Mucosa of descending colon (tissue), 3 donors: ENCODE results near the gene SPDYE2. TPM values are rescaled to one million over a fixed set of nuclear protein-coding genes. Genes with fewer than 3 reads are reported as not detected.
"Not testable (repeated sequence)": the region's sequence is repeated elsewhere in the genome, so short reads cannot be mapped to it uniquely, and the experiment has no call there.

Source experiments
- ATAC-seq: fragments of 200-7000 bp; cut with Tn5 transposase; one replicate; pipeline ENCODE4 v1.9.1; 2020; ENCODE audit warnings: mild to moderate bottlenecking, moderate library complexity
- DNase-seq, 3 donors: peaks; one replicate each; pipeline ENCODE4 v3.0.0-alpha.2; 2020
- H3K36me3 ChIP-seq: fragments of 200-600 bp; one replicate; pipeline ENCODE4 v1.8.0; 2021; ENCODE audit warnings: low read depth, mild to moderate bottlenecking
- H3K4me1 ChIP-seq: fragments of 200-600 bp; one replicate; pipeline ENCODE4 v1.8.0; 2021; ENCODE audit warnings: low read depth, mild to moderate bottlenecking
- H3K4me3 ChIP-seq: fragments of 200-600 bp; one replicate; pipeline ENCODE4 v1.8.0; 2021; ENCODE audit warnings: mild to moderate bottlenecking
- H3K9me3 ChIP-seq: fragments of 200-600 bp; one replicate; pipeline ENCODE4 v1.8.0; 2021; ENCODE audit warnings: mild to moderate bottlenecking
- intact Hi-C, 2 donors: fragments of 100-400 bp; cut with DNase I in 1 of 2; cut with micrococcal nuclease in 1 of 2; formaldehyde crosslinking; loops; one replicate each; pipeline versions ENCODE4 v1.11.0 to v1.11.1; 2022; cut with DNase I, micrococcal nuclease
- total RNA-seq, 3 donors: library from RNA; stranded (reverse); fragmentation: NEBNext Ultra II Directional in 2 of 3; extraction: Animal tissue kit (Norgen Biotek cat#: 25700) in 2 of 3; gene quantifications; one replicate each; pipeline versions ENCODE4 v1.2.1 to v1.2.4, GENCODE V29; 2021 to 2023
- TF ChIP-seq, protein P1 (sequence below): fragments of 200-600 bp; IDR thresholded peaks from one replicate; pipeline ENCODE4 v1.8.0; 2022; ENCODE audit warnings: antibody characterized with exemption, mild to moderate bottlenecking
- donor health status: DM: no; HTN: no; CAD: no; lungs with moderate emphysema.
- donor health status: DM: no; HTN: no; CAD: no.
- donor health status: DM: no; HTN: yes; CAD: no.

SPDYE2 gene
- total RNA-seq, 3 donors from 2014 or later: not detected

DNA sequence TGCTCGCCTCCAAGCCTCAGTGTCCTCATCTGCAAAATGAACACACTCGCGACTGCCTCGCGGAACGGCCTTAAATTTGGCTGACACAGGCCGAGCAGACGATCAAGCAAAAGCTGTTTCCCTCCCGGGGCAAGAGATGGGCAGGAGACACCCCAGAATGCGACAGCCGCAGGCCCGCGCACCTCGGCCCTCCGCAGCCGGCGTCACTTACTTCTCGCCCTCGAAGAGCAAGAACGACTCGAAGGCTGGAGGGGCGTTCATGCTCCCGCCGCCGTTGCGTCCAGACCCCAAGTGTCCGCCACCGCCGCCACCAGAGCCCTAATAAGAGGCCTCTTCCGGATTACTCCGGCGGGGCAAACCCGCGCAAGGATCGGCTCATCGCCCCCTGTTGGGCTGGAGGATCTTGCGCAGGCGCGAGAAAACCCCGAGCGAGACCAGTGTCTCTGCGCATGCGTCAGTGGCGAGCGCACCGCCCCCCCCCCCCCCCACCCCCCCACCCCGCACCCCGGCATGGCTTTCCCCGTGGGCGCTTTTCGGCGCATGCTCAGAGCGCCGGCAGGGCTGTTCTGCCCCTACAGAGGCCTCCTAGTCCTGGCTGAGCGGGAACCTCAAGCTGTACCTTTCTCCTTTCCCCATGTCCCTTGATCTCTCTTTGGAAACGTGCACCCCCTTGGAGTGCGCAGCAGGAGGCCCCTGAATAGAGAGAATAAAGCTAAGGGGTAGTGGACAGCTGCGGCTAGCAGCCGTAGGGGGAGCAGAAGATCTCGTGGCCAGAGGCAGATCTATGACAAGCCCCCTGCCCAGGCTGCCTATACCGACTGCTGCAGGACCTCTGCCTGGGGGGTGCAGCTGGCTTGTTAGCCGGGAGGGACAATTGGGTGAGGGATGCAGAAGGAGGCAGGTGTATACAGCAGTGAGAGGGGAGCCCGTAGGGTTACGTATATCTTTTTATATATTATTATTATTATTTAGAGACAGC, 21.5 kb downstream of the SPDYE2 start, which contains the start of gene POLR2J3:
Gene POLR2J3, minus strand, starts transcription at position 323 of the 979 bp plus-strand sequence. Its CDS starts 62 bp downstream, at position 261.
- H3K4me3 ChIP-seq: peak within 1 kb of the TSS; percentile 90
- TF ChIP-seq, protein P1, sequence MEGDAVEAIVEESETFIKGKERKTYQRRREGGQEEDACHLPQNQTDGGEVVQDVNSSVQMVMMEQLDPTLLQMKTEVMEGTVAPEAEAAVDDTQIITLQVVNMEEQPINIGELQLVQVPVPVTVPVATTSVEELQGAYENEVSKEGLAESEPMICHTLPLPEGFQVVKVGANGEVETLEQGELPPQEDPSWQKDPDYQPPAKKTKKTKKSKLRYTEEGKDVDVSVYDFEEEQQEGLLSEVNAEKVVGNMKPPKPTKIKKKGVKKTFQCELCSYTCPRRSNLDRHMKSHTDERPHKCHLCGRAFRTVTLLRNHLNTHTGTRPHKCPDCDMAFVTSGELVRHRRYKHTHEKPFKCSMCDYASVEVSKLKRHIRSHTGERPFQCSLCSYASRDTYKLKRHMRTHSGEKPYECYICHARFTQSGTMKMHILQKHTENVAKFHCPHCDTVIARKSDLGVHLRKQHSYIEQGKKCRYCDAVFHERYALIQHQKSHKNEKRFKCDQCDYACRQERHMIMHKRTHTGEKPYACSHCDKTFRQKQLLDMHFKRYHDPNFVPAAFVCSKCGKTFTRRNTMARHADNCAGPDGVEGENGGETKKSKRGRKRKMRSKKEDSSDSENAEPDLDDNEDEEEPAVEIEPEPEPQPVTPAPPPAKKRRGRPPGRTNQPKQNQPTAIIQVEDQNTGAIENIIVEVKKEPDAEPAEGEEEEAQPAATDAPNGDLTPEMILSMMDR: peak; percentile 91
- H3K9me3 ChIP-seq, intact Hi-C loops, H3K36me3 ChIP-seq, H3K4me1 ChIP-seq: not testable (repeated sequence)
- peak; percentile 98 for ATAC-seq
- peak; percentile 95 to 100 (median 96) for DNase-seq

DNA sequence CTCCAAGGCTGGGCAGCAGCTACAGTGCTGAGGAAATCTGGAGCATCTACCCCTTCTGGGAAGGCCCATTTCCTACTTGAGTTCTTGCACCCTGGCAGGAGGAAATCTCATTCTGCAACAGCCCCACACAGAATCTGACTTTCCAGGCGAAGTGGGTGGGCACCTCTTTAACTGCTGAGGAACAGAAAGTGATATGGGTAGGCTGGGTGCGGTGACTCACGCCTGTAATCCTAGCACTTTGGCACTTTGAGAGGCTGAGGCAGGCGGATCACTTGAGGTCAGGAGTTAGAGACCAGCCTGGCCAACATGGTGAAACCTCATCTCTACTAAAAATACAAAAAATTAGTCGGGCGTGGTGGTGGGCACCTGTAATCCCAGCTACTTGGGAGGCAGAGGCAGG, 23.6 kb downstream of the SPDYE2 start:
- H3K36me3 ChIP-seq, ATAC-seq, DNase-seq, H3K4me3 ChIP-seq, H3K4me1 ChIP-seq, H3K9me3 ChIP-seq, intact Hi-C loops: not testable (repeated sequence)

DNA sequence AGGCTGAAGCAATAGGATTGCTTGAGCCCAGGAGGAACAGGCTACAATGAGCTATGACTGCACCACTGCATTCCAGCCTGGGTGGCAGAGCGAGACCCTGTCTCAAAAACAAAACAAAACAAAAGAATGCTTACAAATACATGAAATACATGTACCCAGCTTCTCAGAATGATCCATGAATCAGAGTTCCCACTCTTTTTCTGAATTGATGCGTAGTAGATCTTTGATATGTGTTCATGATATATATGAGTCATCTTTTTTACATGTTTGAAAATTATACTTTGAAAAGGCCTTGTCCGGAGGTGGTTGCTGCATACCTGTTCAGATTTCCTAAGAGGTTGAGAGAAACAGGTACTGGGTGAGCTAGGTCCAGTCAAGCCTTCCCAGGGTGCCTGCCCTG, 25.3 kb downstream of the SPDYE2 start:
- ATAC-seq, H3K36me3 ChIP-seq, H3K4me1 ChIP-seq, H3K9me3 ChIP-seq, DNase-seq, intact Hi-C loops, H3K4me3 ChIP-seq: not testable (repeated sequence)

DNA sequence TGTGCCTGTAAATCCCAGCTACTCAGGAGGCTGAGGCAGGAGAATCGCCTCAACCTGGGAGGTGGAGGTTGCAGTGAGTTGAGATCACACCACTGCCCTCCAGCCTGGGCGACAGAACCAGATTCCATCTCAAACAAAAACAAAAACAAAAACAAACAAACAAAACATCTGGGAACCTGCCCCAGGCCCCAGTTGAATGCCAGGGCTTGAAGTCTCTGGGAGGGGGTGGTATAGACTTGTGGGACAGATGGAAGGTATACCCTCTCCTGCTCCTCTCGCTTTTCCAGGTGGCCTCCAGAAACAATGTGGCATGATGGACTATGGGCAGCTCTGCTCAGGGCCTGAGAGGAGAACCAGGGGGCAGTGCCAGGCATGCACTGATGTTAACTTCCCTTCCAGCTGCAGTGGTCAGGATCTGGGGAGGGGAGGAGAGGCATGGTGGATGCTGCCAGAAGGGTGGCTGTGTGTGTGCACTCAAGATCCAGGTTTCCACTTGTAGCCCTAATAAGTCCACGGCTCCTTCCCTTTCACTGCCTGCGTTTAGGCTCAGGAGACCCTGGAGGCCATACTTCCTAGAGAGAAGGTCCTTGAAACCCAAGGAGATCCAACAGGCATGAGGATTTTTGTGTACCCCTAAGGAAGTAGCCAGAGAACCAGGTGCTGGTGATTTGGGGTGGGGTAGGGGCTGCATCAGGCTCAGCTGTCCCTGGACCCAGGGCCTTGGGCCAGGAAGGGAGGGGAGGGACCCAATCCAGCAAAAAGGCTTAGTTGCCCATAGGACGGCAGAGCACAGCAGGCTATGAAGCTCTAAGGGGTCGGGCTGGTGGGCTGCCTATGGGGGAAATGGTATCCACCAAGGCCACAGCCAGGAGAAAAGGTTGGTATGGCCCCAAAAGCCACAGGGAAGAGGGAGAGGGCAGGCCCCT, 26.6 kb downstream of the SPDYE2 start:
- H3K36me3 ChIP-seq, ATAC-seq, H3K4me3 ChIP-seq, H3K9me3 ChIP-seq, H3K4me1 ChIP-seq, intact Hi-C loops: not testable (repeated sequence)
- DNase-seq: peak in 1 of 3 donors; percentile 5

DNA sequence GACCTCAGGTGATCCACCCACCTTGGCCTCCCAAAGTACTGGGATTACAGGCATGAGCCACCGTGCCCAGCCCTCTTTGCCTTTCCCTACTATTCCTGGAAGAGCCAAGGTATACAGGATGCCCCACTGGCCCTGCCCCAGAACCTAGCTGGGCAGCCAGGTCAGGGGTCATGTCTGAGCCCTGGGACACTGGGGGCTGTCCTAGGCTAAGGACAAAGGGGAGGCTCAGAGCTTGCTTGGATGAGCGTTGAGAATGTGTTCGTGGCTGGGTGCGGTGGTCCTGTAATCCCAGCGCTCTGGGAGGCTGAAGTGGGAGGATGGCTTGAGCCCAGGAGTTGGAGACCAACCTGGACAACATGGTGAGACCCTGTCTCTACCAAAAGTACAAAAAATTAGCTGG, 27.5 kb downstream of the SPDYE2 start:
- H3K36me3 ChIP-seq, H3K4me1 ChIP-seq, intact Hi-C loops, H3K9me3 ChIP-seq, ATAC-seq, H3K4me3 ChIP-seq: not testable (repeated sequence)
- DNase-seq: peak in 1 of 3 donors; percentile 23

DNA sequence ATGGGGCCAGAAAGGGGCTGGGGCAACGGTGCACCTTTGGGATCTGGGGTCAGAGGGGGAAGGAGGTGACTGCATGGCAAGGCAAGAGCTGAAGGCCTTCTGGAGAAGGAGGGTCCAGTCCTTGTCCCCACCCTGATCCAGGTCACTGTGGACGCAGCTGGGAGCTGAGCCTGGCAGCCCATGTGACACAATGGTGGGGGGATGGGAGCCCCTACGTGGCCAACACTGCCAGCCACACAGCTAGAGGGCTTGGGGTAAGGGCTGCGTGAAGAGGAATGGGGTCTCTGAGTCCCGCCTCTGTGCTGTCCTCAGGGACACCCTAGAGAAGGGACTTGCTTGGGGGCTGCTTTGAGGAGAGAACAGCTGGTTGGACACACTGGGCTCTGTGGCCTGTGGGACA, 30.7 kb downstream of the SPDYE2 start:
- H3K9me3 ChIP-seq, DNase-seq, H3K4me1 ChIP-seq, intact Hi-C loops, H3K36me3 ChIP-seq, H3K4me3 ChIP-seq, ATAC-seq: not testable (repeated sequence)

DNA sequence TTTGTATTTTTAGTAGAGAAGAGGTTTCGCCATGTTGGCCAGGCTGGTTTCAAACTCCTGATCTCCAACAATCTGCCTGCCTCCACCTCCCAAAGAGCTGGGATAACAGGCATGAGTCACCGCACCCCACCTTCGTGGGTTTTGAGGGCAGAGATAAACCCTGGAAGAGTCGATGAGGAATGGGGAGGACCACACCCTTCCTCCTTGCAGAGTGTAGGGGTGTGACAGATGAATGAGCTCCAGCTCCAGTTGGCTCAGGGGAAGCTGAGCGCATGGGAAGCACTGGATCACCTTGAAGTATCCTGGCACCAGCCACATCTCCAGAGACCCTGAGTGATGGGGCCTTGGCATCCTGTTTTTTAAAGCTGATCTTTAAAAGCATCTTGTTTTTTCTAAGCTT, 32.5 kb downstream of the SPDYE2 start:
- DNase-seq, intact Hi-C loops, H3K9me3 ChIP-seq, H3K36me3 ChIP-seq, H3K4me1 ChIP-seq, H3K4me3 ChIP-seq: not testable (repeated sequence)
- peak; percentile 13 for ATAC-seq

DNA sequence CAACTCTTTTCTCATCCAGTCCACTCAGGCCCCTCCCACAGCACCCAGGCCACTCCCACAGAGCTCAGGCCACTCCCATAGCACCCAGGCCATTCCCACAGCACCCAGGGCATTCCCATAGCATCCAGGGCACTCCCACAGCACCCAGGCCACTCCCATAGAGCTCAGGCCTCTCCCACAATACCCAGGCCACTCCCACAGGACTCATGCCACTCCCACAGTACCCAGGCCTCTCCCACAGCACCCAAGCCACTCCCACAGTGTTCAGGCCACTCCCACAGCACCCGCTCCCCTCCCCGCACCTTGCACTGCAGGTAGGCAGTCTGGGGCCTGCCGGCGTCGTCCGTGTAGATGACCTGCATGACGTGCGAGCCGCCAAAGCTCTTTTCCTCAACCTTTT, 38.8 kb downstream of the SPDYE2 start:
- DNase-seq, intact Hi-C loops, H3K4me1 ChIP-seq, H3K4me3 ChIP-seq, H3K36me3 ChIP-seq, H3K9me3 ChIP-seq: not testable (repeated sequence)
- peak; percentile 74 for ATAC-seq

DNA sequence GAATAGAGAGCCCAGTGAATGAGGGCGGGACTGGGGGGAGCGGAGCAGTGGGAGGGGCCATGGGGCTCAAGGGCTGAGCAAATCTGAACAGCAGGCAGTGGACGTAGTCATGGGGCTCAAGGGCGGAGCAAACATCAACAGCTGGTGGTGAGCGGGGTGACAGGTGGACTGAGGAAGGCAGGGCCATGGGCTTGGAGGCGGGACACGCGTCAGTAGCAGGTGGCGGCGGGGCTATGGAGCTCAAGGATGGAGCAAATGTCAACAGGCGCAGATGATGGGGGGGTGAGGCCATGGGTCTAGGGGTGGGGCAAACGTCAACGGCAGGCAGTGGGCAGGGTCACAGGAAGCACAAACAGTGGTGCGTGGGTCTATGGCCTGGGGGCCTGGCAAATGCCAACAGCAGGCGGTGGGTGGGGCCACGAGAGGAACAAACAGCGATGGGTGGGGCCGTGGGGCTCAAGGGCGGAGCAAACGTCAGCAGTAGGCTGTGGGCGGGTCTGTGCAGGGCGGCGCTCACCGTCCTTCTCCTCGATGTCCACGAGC, 41.5 kb downstream of the SPDYE2 start:
- H3K9me3 ChIP-seq, H3K4me1 ChIP-seq, H3K36me3 ChIP-seq, H3K4me3 ChIP-seq, intact Hi-C loops: not testable (repeated sequence)
- peak; percentile 81 for ATAC-seq
- peak; percentile 82 to 88 (median 88) for DNase-seq

DNA sequence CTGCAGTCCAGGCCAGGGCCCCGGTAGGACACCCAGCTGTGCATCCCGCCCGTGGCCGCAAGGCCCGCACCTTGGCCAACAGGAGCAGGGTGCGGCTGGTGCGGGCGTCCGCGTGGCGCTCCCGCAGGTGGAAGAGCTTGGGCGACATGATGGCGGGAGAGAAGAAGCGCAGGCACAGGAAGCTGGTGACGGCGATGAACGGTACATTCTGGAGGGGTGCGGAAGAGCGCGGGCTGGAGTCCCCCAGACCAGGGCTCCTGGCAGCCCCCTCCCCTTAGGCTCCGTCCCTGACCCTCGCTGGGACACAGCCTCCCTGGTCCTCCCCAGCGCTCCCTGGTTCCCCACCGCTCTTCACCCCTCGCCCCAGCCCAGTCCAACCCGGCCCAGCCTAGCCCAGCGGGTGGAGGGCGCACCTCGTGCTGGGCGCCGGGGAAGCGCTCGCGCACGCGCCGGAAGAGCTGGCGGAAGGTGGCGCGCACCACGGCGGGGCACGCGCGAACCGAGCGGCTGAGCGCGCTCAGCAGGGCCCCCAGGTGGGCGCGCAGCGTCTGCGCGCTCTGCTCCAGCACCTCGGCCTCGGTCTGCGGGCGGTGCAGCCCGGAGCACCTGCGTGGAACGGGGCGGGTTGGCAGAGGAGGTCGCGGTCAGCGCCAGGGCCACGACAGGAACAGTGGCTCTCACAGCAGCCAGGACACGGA, 42.8 kb downstream of the SPDYE2 start:
- ATAC-seq: peak; percentile 47
- intact Hi-C loops, H3K4me1 ChIP-seq, H3K9me3 ChIP-seq, H3K36me3 ChIP-seq, DNase-seq, H3K4me3 ChIP-seq: not testable (repeated sequence)

DNA sequence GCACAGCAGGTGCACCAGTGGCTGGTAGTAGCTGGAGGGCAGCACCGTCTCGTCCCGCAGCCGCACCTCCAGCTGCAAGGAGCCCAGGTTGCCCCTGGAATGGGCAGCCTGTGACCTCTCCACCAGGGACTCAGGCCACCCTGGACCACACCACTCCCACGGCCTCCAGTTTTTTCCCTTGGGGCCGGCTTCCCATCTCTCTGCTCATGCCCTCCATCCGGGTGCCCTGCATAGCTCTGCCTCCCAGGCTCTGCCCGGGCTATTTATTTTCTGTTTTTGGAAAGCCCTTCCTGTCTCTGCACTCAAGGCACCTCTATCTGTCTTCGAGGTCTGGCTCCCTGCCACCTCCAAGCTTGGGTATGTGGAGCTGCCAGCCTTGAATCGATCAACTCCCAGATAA, 45.0 kb downstream of the SPDYE2 start:
- ATAC-seq, H3K9me3 ChIP-seq, H3K4me3 ChIP-seq, intact Hi-C loops, H3K36me3 ChIP-seq, H3K4me1 ChIP-seq, DNase-seq: not testable (repeated sequence)

DNA sequence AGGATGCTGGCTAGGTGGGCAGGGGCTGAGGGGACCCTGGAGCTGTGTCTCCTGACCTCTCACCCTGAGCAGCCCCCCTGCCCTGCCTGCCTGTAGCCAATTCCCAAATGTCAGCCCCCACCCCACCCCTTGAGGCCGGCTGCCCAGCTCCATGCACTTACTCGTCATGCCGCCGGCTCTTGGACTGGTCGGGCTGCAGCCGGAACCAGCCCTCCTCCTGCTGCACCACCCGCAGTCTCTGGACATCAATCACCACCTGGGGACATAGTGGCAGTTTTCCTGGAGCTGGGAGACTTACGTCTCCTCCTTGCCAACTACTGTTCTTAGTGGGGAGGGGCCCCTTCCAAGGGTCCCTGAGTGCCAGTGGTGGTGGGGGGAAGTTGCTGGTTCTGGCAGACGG, 48.7 kb downstream of the SPDYE2 start:
- DNase-seq, H3K36me3 ChIP-seq, H3K9me3 ChIP-seq, H3K4me1 ChIP-seq, intact Hi-C loops, ATAC-seq, H3K4me3 ChIP-seq: not testable (repeated sequence)
